NOMO-1 (cell line): Measurements from ENCODE around the gene LILRA5.
"Not testable (repeated sequence)": the region's sequence is repeated elsewhere in the genome, so short reads cannot be mapped to it uniquely, and the experiment has no call there.

Source experiments
- DNase-seq, 2 experiments: peaks; one replicate each; lab custom pipeline; 2025; ENCODE audit not compliant: unreplicated experiment in 2 of 2; lab: John Stamatoyannopoulos, UW

Gene LILRA5

GRCh38 chr19:54307389-54308020 is 5.5 kb downstream of the LILRA5 start:
- DNase-seq: no peak

DNA sequence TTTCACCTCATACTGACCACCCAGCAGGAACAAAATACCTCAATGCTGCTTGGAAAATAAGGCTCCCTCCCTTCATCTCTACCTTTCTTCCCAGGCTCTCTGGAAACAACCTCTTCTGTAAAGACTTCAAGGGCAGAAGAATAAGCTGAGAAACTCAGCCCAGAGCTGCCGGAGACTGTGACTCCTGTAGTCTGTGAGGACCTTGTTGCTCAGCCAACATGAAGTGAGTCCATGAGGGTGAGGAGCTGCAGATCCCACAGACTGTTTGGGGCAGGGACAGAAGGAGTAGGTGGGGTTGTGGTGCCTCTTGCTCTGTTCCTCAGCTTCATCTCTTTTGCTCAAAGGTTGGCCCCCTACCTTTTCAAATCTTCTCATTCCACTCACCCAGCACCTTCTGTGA is 7.8 kb downstream of the LILRA5 start:
- no peak for DNase-seq

DNA sequence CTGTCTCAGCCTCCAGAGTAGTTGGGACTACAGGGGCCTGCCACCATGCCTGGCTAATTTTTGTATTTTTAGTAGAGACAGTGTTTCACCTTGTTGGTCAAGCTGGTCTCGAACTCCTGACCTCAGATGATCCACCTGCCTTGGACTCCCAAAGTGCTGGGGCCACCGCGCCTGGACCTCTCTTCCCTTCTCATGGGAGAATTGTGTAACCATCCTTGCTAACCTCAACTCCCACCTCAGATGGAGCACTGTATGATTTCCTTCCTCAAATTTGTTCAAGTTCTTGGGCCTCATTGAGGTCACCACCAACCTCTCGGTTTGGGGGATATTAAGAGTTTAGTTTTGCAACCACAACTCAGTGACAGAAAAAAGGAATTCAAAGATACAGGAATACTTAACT is 10.7 kb downstream of the LILRA5 start:
- peak; percentile 93 for DNase-seq

DNA sequence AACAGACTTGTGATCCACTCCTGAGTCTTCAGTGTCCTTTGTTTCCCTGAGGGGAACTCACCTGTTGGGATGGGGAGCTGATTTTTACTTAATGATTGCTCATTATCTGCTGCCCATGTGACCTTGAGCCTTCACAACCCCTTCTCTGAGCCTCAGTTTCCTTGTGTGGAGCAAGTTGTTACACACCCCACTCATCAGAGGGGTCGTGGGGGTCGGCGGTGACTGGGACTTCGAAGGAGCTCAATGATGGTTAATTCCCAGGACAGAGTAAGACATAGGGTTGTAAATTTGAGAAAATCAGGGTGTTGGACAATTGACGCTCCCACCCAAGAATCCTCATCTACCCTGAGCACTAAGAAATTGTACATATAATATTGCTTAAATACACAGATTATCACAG is 13.5 kb downstream of the LILRA5 start:
- DNase-seq: no peak

GRCh38 chr19:54299126-54299498 is 13.9 kb downstream of the LILRA5 start:
- DNase-seq: no peak

- no peak for DNase-seq
Measured at GRCh38 chr19:54298357-54299125, 14.4 kb downstream of the LILRA5 start.

DNA sequence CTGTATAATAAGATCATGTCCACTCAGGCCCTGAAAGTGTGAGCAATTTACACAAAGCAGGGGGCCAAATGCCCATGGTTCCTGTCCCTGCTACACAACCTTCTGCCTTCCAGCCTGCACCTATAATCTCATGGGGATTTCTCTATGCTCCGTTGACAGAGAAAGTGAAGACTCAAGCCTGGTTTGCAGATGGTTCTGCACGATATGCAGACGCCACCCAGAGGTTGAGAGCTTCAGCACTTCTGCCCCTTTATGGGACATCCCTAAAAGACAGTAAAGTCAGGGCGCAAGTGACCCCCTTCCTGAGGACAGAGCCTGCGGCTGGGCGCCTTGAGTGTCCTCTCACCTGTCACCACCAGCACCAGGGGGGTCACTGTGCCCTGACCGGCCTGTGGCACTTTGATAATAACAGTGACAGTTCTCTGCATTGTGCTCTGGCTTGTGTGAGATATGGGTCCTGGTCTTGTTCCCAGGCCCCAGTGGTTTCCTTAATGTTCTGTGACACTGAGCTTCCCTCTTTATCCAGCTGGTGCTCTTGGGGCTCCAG is 15.1 kb downstream of the LILRA5 start:
- DNase-seq: peak in 1 of 2 experiments; percentile 13

DNA sequence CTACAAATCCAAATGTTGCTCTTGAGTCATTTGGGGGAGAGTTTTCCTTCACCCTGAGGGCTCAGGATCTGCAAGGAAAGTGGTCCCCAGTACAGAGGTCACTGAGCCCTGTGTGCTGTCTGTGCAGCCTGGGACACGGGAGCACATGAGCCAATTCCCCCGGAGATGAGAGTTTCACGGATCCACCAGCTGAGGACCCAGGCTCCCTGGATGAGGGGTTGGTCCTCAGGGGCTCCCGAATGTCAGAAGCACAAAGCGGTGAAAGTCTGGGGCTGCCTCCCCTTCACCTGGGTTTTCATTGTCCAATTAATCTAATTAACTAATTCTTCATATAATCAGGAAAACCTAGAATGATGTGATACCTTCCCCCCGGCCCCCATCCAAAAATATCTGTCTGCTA is 18.4 kb downstream of the LILRA5 start:
- no peak for DNase-seq

GRCh38 chr19:54289160-54289559 is 23.8 kb downstream of the LILRA5 start:
- DNase-seq: not testable (repeated sequence)

DNA sequence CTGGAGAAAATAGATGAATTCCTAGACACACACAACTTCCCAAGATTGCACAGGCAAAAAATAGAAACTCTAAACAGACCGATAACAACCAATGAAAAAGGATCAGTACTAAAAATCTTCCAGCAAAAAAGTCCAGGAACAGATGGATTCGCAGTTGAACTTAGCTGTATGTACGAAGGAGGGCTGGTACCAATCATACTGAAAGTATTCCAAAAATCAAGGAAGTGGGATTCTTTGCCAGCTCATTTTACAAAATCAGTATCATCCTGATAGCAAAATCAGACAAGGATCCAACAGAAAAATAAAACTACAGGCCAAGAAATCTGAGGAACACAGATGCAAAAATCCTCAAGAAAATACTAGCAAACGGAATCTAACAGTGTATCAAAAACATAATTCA is 25.5 kb downstream of the LILRA5 start:
- no peak for DNase-seq

DNA sequence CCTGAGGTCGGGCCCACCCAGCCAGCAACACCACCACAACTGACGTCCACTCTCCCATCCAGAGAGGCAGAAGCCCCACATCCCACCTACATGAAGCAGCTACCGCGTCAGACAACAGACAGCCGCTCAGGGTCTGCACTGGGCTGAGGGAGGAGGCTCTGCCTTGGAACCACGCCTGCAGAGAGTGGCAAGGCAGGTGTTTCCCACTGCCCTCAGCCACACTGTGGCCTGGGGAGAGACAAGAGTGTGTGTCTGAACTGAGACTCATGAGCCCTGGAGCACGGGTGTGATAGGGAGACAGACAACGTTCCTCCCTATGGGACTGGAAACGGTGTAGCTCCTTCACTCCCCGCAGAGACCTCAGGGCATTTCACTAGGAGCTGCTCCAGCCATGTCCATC is 26.7 kb downstream of the LILRA5 start:
- DNase-seq: not testable (repeated sequence)

GRCh38 chr19:54285427-54286056 is 27.4 kb downstream of the LILRA5 start:
- DNase-seq: not testable (repeated sequence)

GRCh38 chr19:54282686-54283470 is 30.1 kb downstream of the LILRA5 start:
- DNase-seq: peak in 1 of 2 experiments; percentile 24

DNA sequence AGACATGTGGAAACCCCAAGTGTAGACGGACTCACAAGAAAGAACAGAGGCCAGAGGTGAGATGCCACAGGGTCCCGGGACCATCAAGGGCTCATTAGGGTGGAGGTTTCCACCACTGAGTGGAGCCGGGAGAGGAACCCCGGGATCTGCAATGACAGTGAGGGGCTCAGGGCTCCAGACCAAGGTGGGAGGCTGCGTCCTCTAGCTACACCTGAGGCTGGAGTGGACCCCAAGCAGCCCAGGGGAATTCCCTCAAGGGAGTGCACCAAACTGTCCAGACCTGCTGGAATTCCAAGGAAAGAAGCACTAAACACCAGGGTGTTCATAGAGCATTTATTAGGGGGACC is 31.3 kb downstream of the LILRA5 start:
- DNase-seq: not testable (repeated sequence)

DNA sequence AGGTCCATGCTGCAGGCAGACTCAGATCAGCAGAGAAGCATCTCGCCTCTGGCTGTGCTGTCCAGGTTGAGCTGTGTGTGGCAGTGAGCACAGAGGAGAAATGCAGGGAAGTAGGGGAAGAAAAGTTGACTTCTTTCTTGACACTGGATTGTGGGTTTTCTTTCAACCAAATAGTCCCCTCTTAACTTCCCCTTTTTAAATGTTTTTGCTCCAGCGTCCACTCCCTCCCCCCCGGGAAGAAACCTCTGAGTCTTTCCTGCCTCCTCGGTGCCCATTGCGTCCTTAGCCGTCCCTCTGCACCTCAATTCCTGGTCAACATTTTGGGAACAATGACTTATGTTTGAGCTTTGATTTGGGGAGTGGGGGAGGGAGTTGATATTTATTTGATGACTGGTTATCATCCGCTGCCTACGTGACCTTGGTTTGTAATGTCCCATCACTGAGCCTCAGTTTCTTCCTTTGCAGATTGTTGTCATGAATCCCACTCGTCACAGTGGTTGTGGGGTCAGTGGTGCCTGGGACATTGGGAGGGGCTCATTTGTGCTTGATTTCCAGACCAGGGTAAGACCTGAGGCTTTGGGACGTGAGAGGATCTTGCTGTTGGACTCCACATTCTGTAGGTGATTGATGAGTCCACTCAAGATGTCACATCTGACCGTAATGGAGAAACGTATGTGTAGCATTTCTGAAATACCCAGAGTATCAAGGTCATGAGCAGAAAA is 31.8 kb downstream of the LILRA5 start, which contains the start of gene LILRB2:
LILRB2 (minus strand) TSS at position 104 of the 722 bp plus-strand sequence. CDS start 614 bp downstream, outside the sequence.
- peak; percentile 53 to 74 for DNase-seq

DNA sequence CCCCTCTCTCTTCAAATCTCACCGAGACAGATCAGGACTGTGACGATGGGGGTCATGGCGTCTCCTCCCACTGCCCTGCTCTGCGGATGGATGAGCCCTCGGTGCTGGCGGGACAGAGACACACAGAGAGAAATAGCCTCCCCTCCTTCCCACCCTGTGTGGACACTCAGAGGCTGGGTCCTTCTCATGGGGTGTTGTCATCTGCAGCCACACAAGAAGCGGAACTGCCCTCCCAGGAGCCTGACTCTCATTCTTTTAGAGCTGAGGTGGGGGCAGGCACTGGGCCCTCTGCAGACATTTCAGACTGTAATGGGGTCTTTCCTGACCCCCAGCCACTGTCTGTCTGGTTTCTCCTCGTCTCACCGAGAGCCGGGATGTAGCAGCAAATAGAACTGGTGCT is 32.5 kb downstream of the LILRA5 start:
- DNase-seq: peak; percentile 56 to 61

DNA sequence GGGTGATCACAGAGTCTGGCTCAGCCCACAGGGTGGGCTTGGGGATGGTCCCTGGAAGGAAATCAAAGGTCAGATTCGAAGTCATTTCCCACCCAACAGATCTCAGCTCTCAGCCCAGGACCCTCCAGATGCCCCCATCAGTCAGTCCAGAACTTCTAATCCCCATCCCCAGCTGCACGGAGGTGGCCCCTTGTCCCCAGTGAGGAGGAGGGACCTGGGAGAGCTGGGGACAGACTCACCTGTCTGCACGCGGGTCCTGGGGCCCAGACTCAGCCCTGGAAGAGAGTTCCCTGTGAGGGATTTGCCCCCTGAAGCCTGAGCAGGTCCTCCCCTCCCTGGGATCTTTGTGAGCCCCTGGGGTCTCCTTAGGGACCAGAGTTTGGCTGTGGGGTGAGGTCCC is 32.9 kb downstream of the LILRA5 start:
- not testable (repeated sequence) for DNase-seq

GRCh38 chr19:54279406-54279962 is 33.5 kb downstream of the LILRA5 start:
- no peak for DNase-seq

- not testable (repeated sequence) for DNase-seq
Measured at GRCh38 chr19:54278571-54279195, 34.3 kb downstream of the LILRA5 start.
